HG02840 (cell line): ENCODE results near the gene CRB2.

Source experiments
- ATAC-seq: cut with Tn5 transposase; IDR thresholded peaks from one replicate; pipeline ENCODE4 v1.9.1; 2021; ENCODE audit warnings: mild to moderate bottlenecking, moderate library complexity, moderate number of reproducible peaks; ENCODE audit not compliant: unreplicated experiment, low FRiP score

Gene CRB2

DNA sequence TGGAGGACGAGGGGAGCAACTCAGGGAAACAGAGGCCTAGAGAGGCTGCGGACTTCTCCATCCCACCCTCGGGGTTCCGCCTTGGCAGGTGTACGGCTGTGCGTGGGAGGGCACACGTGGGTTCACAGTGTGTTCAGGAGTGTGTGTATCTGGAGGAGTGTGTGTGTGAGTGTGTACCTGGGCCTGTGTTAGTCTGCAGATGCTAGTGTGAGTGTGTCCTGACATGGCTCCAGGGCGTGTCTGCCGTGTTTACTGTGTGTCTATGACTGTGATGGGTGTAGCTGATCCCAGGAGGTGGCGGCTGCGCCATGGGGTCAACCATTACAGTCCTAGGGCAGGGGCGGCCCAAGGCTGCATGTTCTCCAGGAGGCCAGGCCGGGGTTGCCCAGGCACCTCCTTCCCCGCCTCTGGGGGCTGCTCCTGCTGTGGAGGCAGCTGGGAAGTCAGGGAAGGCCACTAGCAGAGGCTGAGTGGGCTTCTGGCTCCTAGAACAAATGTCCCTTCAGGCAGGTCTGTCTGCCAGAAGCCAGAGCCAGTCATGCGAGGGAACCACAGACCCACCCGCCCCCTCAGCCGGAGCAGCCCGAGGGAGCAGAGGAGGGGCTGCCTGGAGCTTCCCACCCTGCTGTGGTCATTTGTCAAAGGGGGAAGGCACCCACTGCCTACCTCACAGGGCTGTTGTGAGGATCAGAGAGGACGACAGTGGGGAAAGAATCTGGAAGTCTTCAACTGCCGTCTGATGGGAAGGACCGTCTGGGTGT, 21.4 kb downstream of the CRB2 start:
- no peak for ATAC-seq

DNA sequence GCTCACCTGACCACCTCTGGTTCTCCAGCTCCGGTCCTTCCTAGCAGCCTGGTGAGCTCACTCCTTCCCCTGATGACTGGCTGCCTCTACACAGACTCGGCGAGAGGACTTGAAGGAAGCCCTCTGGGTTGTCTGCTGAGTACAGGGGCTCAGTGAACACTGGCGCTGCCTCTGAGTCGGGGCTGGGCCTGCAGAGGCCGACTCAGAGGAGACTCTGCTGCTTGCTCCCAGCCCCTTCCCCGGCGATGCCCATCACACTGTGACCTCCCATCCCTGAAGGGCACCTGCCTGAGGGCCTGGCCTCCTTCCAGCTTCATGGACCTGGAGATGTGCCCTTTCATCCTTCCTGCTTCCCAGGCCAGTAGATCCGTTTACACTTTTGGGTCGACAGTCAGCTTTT, 22.0 kb downstream of the CRB2 start:
- ATAC-seq: no peak

DNA sequence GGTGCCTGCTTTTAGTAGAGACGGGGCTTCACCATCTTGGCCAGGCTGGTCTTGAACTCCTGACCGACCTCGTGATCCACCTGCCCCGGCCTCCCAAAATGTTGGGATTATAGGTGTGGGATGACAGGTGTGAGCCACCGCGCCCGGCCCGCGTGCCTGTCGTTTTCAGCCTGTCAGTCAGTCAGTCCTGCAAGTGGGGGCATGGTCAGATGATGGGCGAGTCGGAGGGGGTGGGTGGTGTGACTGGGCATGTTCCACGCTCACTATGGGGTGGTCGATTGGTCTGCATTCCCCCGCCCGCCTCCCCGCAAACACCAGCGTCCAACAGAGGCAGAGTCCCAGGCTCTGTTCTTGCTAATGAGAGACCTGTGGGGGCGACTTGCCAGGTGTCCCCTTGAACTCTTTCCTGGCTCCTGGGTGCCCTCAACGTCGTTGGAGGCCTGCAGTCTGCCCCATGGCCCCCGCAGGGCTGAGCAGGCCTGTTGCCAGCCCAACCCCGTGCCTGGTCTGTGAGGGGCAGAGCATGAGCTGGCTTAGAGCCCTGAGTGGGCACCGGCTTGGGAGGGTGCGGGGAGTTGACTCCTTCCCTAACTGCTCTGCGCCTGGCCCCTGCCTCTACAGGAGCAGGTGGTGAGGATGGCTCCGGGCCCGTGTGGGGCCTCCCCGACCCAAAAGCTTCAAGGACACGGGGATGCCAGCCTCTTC, 23.1 kb downstream of the CRB2 start:
- ATAC-seq: no peak

DNA sequence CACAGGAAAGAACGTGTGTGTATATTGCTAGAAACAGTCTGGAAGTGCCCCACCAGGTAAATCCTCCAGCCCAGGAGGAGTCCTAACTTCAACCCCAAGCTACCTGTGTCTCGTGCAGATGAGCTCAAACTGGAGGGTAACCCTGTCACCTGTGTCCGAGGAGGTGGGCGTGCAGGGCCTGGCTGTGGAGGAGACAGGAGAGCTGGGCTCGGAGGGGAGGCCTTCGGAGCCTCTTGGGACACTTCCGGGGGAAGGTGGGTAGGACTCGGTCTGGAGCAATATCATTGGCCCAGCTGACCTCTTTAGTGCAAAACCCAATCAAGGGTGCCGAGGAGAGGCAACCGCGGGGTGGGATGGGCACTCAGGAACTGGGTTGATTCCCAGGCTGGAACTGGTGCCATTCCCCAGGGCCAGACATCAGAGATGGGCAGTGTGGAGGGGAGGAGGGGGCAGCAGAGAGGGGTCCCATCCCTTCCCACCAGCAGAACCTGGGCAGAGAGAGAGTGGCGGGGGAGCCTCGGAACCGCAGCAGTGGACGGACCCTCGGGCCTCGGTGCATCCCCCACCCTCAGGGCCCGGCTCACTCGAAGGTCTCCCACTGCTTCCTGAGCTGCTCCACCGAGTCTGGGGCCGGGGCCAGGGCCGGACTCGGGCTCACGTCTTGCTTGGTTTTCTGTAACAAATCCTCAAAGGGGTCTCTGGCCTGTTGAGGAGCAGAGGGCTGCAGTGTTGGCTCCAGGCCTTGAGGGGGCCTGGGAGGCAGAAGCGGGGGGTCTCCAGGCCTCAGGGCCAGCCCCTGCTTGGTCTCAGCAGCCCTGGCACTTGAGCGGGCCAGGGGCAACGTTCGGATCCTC, 25.1 kb downstream of the CRB2 start:
- ATAC-seq: no peak

DNA sequence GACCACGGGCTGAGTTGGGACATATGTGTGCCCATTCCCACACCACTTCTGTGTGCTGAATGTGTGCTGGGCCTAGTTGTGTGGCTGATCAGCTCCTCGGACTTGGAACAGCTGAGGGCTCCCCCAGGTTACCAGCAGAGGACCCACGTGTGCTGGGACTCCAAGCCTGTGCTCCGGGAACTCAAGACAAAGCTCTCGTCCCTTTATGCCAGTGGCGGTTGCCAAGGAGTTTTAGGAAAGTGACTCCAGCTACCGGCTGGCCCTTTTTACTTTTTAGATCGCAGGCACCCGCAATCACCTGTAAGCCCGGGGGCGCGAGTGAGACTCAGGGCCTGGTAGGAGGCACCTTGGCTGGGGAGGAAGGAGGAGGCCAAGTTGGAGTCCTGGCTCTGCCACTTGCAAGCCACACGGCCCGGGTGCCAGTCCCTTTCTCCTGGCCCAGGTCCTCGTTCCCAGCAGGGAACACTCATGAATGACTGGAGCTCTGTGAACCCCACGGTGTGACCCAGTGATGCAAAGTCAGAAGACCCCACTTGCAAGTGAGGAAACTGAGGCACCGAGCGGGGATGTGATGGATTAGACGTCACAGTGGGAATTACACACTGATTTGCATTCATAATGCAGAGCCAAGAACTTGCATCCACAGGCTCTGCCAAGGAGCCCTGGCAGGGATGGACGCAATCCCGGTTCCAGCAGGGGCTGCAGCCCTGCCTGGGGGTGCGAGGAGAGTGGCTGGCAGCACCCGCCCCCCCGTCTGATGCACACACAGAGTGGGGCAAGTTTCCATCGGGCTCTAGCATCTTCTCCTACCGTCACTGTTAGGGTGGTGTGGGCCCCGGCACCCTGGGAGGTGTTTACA, 26.9 kb downstream of the CRB2 start:
- ATAC-seq: no peak

DNA sequence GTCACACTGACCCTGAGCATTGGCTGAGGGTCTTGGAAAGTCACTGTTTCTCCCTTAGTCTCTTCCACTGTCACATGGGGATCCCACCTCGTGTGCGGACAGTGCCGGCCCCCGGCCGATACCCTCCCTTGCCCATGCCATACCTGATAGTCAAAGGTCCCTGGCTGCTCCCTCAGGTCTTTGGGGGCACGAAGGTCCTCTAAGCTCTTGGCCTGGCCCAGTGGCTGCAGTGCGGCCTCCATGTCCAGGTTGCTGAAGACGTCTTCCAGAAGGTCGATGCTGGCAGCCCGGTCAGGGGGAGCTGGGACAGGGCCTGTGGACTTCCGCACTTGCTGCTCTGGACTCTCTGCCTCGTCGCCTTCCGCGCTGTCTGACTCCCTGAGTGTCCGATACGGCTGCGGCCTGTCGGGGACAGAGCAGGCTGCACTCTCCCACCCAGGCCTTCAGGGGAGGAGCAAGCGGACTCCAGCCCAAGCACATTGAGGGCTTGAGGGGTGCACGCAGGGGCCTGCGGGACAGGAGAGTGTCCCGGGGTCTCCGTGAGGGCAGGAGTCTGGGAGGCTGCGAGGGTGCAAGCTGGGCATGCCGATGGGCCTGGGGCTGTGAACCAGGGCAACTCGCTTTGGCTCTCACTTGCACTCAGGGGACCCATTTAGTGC, 27.6 kb downstream of the CRB2 start:
- no peak for ATAC-seq

DNA sequence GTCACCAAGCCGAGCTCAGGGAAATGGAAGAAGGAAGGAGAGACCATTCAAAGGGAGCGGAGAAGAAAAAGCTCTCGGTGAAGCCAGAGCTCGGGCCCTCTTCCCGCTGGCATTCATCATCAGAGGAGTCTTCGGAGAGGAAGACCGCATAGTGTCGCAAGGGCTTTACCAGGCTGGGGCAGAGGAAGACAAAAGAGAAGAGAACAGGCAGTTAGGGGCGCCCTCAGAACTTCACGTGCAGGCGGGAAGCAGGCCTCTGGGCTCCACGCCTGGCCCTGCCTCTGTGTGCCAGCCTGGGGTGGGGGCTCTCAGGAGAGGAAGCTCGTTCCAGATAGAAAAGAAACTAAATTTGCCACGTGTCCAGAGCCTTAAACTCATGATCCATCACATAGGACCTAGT, 31.7 kb downstream of the CRB2 start:
- no peak for ATAC-seq

DNA sequence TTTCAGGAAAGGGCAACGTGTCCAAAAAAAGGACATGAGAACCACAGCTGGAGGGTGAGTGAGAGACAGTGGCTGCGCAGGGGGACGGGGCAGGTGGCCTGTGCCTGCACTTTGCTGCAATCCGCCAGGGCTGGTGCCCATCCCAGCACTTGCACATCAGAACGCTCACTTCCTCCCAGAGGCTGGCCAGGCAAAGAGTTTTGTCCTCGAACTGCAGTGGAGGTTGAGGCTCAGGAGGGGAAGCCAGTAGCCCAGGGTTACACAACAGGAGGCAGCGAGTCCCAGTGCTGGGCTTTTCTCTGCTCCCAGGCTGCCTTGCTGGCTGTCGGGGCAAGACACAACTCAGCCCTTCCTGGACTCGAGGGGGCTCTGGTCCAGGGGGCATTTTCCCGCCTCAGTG, 33.1 kb downstream of the CRB2 start:
- no peak for ATAC-seq

DNA sequence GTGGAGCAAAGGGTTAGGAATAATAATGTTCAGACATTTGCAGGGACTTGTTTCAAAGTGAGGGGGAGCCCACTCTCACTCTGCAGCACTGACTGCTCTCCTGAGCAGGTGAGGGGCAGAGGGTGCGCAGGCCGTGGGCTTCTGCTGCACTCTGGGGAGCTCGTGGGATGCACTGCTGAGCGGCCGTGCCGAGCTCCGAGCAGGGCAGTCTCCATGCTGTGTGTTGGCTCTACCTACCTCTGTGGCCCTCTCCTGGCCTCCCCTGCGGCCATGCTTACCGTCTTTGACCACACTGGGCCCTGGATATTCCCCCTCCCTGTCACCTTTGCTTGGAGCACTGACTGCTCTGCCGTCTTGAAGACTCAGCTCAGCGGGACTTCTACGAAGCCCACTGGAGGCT, 33.7 kb downstream of the CRB2 start:
- ATAC-seq: no peak

DNA sequence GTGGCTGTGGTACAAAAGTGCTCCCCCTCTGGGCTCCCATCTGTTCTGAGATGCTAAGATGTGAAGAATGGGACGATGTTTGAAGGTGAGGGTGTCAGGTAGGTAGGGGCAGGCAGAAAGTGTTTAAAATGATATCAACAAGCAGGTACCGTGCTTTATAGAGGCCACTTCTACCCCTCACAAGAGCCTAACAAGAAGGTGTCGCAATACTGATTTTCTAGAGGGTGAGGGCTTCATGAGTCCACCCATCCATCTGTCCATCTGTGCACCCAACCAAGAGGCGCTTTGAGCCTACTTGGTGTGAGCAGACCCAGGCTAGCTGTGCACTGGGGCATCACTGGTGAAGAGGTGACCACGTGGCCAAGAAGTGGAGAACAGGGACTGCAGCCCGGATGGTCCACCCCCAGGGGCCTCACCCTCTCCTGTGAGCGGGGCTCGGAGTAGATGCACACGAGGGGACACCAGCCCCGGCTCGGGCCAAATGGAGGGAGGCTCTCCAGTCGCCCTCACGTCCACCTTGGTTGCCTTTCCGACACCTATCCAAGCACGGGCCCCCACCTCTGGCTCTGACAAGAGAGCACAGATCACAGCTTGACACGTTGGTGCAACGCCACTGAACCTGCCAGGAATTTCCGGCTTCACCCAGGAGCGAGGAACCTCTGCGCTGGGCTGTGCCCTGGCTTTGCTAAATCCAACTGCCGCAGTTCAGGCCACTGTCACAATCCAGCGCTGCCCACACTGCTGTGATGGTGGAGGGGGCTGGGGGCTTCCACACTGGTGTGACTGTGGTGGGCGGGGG, 34.5 kb downstream of the CRB2 start:
- no peak for ATAC-seq

DNA sequence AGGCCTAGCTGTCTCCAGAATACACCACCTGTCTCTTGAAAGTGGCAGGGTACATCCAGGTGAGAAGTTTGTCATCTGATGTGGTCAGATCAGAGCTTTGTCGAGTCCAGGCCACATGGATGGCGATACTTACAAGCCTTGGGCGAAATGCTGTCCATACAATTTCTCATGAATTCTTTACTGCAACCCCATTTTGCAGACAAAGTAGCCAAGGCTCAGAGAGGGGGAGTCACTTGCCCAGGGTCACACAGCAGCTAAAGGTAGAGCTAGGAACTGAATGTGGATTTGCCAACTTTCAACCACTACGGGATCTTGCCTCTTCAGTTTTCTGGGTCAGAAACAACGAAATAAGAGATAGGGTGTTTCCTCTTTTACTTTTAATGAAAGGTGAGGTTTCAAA, 35.2 kb downstream of the CRB2 start:
- no peak for ATAC-seq

DNA sequence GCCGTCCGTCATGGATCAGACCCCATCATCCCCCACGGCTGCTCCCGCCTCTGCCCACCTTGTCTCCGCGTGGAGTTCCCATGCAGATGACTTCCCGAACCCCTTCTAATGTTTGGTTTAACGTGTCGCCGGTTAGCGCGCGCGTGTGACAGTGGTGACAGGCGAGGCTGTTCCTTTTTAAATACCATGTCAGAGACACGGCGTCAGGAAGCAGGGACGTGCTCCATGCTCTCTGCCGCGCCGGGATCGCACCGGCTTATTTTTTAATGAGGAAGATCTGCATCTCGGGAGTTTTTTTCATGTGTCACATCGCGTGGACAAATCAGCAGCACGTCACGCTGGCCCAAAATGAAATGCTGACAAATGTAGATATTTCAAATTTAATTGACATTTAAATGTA, 35.9 kb downstream of the CRB2 start:
- ATAC-seq: no peak

DNA sequence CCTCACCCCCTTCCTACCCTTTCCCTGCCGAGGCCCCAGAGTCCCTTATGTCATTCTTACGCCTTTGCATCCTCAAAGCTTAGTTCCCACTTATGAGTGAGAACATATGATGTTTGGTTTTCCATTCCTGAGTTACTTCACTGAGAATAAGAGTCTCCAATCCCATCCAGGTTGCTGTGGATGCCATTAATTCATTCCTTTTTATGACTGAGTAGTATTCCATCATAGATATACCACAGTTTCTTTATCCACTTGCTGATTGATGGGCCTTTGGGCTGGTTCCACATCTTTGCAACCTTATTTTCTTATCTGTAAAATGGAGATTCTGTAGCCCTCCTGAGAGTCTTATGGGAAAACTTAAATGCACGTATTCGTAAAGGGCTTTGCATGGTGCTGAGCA, 36.8 kb downstream of the CRB2 start:
- ATAC-seq: no peak

DNA sequence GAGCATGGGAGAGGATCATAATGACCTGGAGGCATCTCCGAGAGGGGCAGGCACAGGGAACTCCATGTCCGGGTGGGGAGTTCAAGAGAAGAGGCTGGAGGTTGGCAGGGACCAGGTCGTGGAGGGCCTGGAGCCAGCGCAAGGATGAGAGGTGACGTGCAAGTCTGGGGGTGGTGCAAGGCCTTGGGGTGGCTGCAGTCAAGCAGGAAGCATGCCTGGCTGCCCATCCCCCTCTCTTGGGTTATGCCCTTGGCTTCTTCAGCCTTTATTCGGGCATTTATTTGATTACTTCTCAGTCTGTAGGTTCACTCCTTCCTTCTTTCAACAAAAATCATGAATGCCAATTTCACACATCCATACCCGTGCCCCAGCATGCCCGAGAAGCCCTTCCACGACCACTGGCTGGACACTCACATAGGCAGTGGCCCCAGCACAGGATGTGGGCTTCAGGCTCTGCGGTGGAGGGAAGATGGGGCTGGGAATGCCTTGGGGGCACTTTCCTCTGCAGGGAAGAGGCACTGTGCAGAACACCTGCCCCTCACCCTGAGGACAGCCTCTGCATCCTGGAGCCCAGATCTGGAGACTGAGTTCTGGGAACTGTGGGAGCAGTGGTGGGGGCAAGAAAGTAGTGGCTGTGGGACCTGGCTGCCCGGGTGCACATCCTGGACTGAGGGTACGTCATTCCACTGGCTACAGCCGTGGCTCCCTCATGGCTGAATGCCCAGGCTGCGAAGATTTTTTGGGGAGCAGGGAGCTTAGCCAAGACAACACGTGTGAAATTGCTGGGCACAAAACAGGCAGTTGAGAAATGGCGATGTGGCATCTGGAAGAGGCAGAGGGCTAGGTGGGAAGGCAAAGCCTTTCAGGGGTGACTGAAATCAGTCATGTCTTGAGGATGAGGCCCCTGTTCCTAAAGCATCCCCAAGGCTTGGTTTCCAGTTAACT, 38.6 kb downstream of the CRB2 start:
- no peak for ATAC-seq

DNA sequence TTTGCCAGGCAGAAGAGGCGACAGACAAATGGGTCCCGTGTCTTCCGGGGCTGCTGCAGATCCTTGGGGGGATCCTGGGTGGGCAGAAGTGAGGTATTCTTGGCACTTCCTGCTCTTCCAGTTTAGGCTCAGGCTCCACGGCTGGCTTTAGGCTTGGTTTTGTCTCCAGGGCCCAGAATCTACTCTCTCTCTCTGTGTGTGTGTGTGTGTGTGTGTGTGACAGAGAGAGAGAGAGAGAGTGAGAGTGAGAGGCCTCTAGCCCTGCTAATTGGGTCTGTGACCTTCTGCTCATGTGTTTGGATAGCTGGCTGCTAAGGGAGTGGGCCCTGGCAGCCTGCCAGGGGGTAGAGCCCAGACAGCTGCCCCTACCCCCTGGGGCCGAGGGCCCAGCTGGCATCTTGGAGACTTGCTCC, 39.3 kb downstream of the CRB2 start:
- ATAC-seq: no peak

DNA sequence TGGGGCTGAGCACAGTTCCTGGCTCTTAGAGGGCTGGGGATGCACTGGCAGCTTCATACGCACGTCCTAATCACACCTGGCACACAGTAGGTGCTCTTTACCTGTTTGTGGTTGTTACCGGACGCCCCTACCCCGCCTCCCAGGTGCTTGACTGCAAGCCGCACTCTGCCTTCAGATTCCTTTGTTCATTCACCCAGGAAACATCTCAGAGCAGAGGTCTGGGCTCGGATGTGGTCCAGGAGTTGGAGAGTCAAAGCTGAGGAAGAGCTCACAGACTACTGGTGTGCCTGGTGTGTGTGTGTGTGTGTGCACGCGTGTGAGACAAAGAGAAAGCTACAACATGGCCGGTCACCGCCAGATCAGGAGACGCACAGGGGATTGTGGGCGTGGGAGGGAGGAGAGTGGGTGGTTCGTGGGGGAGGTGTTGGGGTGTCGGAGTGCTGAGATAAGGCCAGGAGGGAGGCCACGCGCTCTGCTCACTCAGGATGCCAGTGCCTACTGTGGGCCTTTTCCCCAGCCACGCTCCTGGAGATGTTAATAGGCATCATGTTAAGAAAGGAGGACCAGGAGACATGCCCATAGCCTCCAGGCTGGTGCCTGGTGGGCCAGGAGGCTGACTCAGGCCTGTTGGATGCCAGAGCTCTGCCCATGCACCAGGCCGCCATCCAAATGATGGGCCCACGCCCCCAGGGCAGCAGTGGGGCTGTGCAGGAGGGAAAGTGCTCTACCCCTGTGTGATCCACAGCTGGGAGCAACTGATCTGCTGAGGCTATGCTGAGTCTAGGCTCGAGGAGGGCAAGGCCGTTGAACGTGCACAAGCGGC, 39.9 kb downstream of the CRB2 start:
- ATAC-seq: no peak

DNA sequence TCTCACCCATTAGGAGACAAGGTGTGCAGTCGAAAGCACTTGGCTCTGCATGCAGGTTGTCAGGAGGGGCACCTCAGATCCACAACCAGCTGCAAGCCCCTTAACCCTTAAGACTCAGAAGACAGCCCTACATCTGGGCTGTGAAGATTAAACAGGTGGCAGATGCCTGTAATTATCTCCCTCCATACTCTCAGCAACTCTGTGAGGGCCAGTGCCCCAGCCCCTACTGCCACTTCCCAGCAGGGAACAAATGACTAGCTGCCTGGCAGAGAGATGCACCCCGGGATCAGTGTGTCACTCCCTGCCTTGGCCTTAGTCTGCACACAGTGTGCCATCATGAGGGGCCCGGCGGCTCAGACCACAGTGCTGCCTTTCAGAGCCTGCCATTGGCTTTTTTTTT, 42.0 kb downstream of the CRB2 start:
- ATAC-seq: no peak
